PC-3 (cell line): ENCODE measurements around the gene RAP1GAP2. TPM values are rescaled to one million over a fixed set of nuclear protein-coding genes. Genes with fewer than 3 reads are reported as not detected.

Experiments used
- ATAC-seq: fragments of 200-7000 bp; cut with Tn5 transposase; 2 replicates; pipeline ENCODE4 v1.9.1; 2020; ENCODE audit warnings: mild to moderate bottlenecking, moderate library complexity
- BruUV-seq: library from RNA; stranded (reverse); fragments of 400-500 nt; replicated peaks from 2 replicates; lab custom pipeline; 2021; lab: Mats Ljungman, UMichigan
- CTCF ChIA-PET: fragments of 300-600 bp; sonication (Branson Sonifier 250); formaldehyde crosslinking; loops from one replicate; lab custom pipeline; 2022; ENCODE audit warnings: antibody characterized with exemption; lab: Charles Lee
- POLR2A ChIA-PET: fragments of 300-600 bp; sonication (Branson Sonifier 250); formaldehyde crosslinking; loops from one replicate; lab custom pipeline; 2022; ENCODE audit warnings: antibody characterized with exemption; ENCODE audit not compliant: unreplicated experiment; lab: Charles Lee
- DNase-seq: peaks from one replicate; pipeline ENCODE4 v3.0.0-alpha.2; 2015
- H2AFZ ChIP-seq: fragments of 300-600 bp; sonication (generic); 2 replicates; pipeline ENCODE4 v1.6.0; 2016; ENCODE audit warnings: antibody characterized with exemption, low read length
- H3F3A ChIP-seq: fragments of 300-600 bp; sonication (generic); one replicate; pipeline ENCODE4 v1.6.0; 2017; ENCODE audit warnings: antibody characterized with exemption, low read length, control low read depth, mild to moderate bottlenecking; ENCODE audit not compliant: unreplicated experiment
- H3K27ac ChIP-seq: fragments of 300-600 bp; sonication (generic); 2 replicates; pipeline ENCODE4 v1.5.1; 2016; ENCODE audit warnings: mild to moderate bottlenecking, low read length
- H3K27me3 ChIP-seq: fragments of 300-600 bp; sonication (generic); 2 replicates; pipeline ENCODE4 v1.6.1; 2016; ENCODE audit warnings: low read length, mixed read lengths
- H3K36me3 ChIP-seq: fragments of 300-600 bp; sonication (generic); 2 replicates; pipeline ENCODE4 v1.6.1; 2016; ENCODE audit warnings: low read depth, mixed run types, low read length, mixed read lengths
- H3K4me1 ChIP-seq: fragments of 300-600 bp; sonication (generic); 2 replicates; pipeline ENCODE4 v1.5.1; 2016; ENCODE audit warnings: low read length; ENCODE audit not compliant: insufficient read depth
- H3K4me2 ChIP-seq: fragments of 300-600 bp; sonication (generic); 2 replicates; pipeline ENCODE4 v1.6.0; 2016; ENCODE audit warnings: low read length
- H3K4me3 ChIP-seq: fragments of 300-600 bp; sonication (generic); 2 replicates; pipeline ENCODE4 v1.5.1; 2016; ENCODE audit warnings: mild to moderate bottlenecking, low read length, mixed read lengths
- H3K79me2 ChIP-seq: fragments of 300-600 bp; sonication (generic); 2 replicates; pipeline ENCODE4 v1.6.1; 2017; ENCODE audit warnings: low read length, mixed read lengths
- H3K9ac ChIP-seq: fragments of 300-600 bp; sonication (generic); 2 replicates; pipeline ENCODE4 v1.6.0; 2016; ENCODE audit warnings: mild to moderate bottlenecking, low read length
- H3K9me2 ChIP-seq: fragments of 300-600 bp; sonication (generic); replicated peaks from 2 replicates; pipeline ENCODE4 v1.6.1; 2016; ENCODE audit warnings: mixed run types, low read length, mixed read lengths
- H3K9me3 ChIP-seq: fragments of 300-600 bp; sonication (generic); 2 replicates; pipeline ENCODE4 v1.6.1; 2016; ENCODE audit warnings: low read length, mixed read lengths
- H4K20me1 ChIP-seq: fragments of 300-600 bp; sonication (generic); 2 replicates; pipeline ENCODE4 v1.6.1; 2016; ENCODE audit warnings: low read length, mixed read lengths
- EZH2 ChIP-seq: fragments of 300-600 bp; sonication (generic); IDR thresholded peaks from one replicate; pipeline ENCODE4 v1.6.1; 2017; ENCODE audit warnings: antibody characterized with exemption, mild to moderate bottlenecking, low read length; ENCODE audit not compliant: unreplicated experiment
- EZH2phosphoT487 ChIP-seq: fragments of 300-600 bp; sonication (generic); IDR thresholded peaks from 2 replicates; pipeline ENCODE4 v1.6.1; 2018; ENCODE audit warnings: mild to moderate bottlenecking, antibody characterized with exemption, low read length, borderline replicate concordance
- intact Hi-C: fragments of 100-400 bp; cut with micrococcal nuclease; formaldehyde crosslinking; loops from 2 replicates; pipeline ENCODE4 v1.9.0; 2023
- total RNA-seq: library from RNA; depleted of rRNA; stranded (reverse); fragments of >200 nt; gene quantifications from 2 replicates; pipeline ENCODE4 v1.2.3, GENCODE V29; 2014
- TF ChIP-seq, protein P1 (sequence below): fragments of 300-600 bp; sonication (generic); conservative IDR thresholded peaks from 2 replicates; pipeline ENCODE4 v1.5.1; 2017; ENCODE audit warnings: antibody characterized with exemption, low read depth, mild to moderate bottlenecking, low read length

Gene RAP1GAP2
- total RNA-seq, 1 experiment from 2014 or later = 14.5 TPM

DNA sequence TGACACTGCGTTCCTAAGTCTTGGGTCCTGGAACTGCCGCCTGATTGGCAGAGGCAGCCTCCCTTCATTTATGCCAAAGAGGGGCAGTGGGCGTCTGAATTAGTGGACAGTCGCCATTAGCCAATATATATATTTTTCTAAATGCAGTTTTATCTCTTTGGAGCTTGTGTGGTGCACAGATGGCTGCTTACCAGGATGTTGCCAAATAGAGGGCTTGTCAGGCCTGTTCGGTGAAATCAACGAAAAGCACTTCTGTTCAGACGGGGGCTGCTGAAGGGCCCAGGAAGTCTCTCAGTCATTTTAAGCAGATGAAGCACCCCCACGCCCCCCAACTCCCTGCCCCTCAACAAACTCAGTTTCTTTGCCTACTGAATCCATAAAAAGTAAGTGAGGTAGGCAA, 66.0 kb downstream of the RAP1GAP2 start:
- no TSS peak for BruUV-seq
- no peak for DNase-seq
- Histone ChIP-seq H3K9me2 (no peaks in the 10 kb centered on the region), H3K27me3 (no peaks in the 10 kb centered on the region), H3K9ac (no peak overlapping the region), H3F3A (no peaks in the 10 kb centered on the region), H3K36me3 (no peaks in the 10 kb centered on the region), H2AFZ (no peak overlapping the region), H3K79me2 (peaks cover 39% of the 10 kb centered on the region), H3K9me3 (no peaks in the 10 kb centered on the region), H4K20me1 (no peaks in the 10 kb centered on the region), H3K27ac (no peak overlapping the region), H3K4me2 (no peak overlapping the region), H3K4me3 (no peak overlapping the region), H3K4me1 (peaks cover 9% of the 10 kb centered on the region)
- no peak for ATAC-seq
- CTCF ChIA-PET = no interaction called here
- intact Hi-C loops = no loop called here
- TF ChIP-seq, protein P1, sequence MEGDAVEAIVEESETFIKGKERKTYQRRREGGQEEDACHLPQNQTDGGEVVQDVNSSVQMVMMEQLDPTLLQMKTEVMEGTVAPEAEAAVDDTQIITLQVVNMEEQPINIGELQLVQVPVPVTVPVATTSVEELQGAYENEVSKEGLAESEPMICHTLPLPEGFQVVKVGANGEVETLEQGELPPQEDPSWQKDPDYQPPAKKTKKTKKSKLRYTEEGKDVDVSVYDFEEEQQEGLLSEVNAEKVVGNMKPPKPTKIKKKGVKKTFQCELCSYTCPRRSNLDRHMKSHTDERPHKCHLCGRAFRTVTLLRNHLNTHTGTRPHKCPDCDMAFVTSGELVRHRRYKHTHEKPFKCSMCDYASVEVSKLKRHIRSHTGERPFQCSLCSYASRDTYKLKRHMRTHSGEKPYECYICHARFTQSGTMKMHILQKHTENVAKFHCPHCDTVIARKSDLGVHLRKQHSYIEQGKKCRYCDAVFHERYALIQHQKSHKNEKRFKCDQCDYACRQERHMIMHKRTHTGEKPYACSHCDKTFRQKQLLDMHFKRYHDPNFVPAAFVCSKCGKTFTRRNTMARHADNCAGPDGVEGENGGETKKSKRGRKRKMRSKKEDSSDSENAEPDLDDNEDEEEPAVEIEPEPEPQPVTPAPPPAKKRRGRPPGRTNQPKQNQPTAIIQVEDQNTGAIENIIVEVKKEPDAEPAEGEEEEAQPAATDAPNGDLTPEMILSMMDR = no peak
- TF ChIP-seq EZH2 (no peak), EZH2phosphoT487 (no peak)
- POLR2A ChIA-PET = no interaction called here

DNA sequence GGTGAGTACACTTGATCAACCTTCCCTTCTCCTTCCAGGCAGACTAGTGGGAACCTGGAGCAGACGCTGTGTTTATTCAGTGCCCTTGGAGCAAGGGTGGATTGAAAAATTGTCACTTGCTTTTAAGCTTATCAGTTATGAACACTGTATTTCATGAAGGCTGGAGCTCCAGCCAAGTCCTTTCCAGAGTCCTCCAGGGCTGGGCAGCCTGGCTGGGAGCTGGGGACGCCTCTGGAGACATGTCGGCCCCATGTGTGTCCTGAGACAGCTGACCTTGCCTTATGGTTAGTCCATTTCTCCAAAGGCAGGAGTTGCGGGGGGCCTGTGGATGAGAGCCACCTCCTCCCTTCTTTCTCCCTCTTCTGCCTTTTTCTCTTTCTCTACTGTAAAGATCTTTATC, 67.0 kb downstream of the RAP1GAP2 start:
- H3K9ac ChIP-seq = no peak overlapping the region
- no peak overlapping the region for H2AFZ ChIP-seq
- CTCF ChIA-PET = no interaction called here
- no peaks in the 10 kb centered on the region for H3F3A ChIP-seq
- H4K20me1 ChIP-seq = no peaks in the 10 kb centered on the region
- H3K79me2 ChIP-seq = peaks cover 28% of the 10 kb centered on the region
- POLR2A ChIA-PET = no interaction called here
- H3K27me3 ChIP-seq = no peaks in the 10 kb centered on the region
- BruUV-seq = no TSS peak
- H3K9me2 ChIP-seq = no peaks in the 10 kb centered on the region
- ATAC-seq = no peak
- intact Hi-C loops = no loop called here
- H3K4me1 ChIP-seq = peaks cover 17% of the 10 kb centered on the region
- no peak overlapping the region for H3K4me3 ChIP-seq
- TF ChIP-seq, protein P1 = no peak
- no peak for TF ChIP-seq EZH2phosphoT487
- no peak for TF ChIP-seq EZH2
- no peaks in the 10 kb centered on the region for H3K9me3 ChIP-seq
- no peak overlapping the region for H3K4me2 ChIP-seq
- H3K27ac ChIP-seq = no peak overlapping the region
- no peaks in the 10 kb centered on the region for H3K36me3 ChIP-seq
- no peak for DNase-seq

DNA sequence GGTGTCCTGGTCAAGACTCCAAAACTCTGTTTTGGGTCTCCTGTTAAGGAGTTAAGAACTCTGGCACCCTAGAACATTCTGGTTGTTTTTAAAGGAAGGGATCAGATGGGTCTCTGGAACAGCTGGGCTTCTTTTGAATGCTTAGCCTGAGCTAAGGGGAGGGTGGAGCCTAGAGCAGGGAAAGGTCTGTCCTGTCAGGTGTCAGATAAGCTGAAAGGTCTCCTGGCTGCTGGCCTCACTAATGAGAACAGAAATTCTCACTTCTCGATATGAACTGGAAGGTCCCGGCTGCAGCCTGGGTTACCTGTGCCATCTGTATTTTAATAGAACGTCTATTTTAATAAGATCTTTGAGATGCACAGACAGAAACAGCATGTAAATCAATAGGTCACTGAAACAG, 69.0 kb downstream of the RAP1GAP2 start:
- H3K9me3 ChIP-seq = no peaks in the 10 kb centered on the region
- CTCF ChIA-PET = no interaction called here
- no peaks in the 10 kb centered on the region for H3K9me2 ChIP-seq
- BruUV-seq = no TSS peak
- POLR2A ChIA-PET = no interaction called here
- no peak overlapping the region for H3K4me2 ChIP-seq
- no peaks in the 10 kb centered on the region for H3F3A ChIP-seq
- no peaks in the 10 kb centered on the region for H3K36me3 ChIP-seq
- DNase-seq = no peak
- peaks cover 12% of the 10 kb centered on the region for H3K79me2 ChIP-seq
- no peak overlapping the region for H3K27ac ChIP-seq
- intact Hi-C loops = no loop called here
- ATAC-seq = no peak
- no peaks in the 10 kb centered on the region for H4K20me1 ChIP-seq
- H3K4me1 ChIP-seq = peaks cover 12% of the 10 kb centered on the region
- no peaks in the 10 kb centered on the region for H3K27me3 ChIP-seq
- no peak overlapping the region for H3K9ac ChIP-seq
- TF ChIP-seq, protein P1 = no peak
- TF ChIP-seq EZH2phosphoT487 (no peak), EZH2 (no peak)
- H2AFZ ChIP-seq = no peak overlapping the region
- no peak overlapping the region for H3K4me3 ChIP-seq
